ENCODE measurements around the gene CCT8. TPM values are rescaled to one million over a fixed set of nuclear protein-coding genes. Genes with fewer than 3 reads are reported as not detected.

The CCT8 gene
- 180 to 208 TPM (median 190 TPM) in 5 replicates for total RNA-seq (2022; extraction: Qiagen RNA extraction; ENCODE audit: low read depth)

DNA sequence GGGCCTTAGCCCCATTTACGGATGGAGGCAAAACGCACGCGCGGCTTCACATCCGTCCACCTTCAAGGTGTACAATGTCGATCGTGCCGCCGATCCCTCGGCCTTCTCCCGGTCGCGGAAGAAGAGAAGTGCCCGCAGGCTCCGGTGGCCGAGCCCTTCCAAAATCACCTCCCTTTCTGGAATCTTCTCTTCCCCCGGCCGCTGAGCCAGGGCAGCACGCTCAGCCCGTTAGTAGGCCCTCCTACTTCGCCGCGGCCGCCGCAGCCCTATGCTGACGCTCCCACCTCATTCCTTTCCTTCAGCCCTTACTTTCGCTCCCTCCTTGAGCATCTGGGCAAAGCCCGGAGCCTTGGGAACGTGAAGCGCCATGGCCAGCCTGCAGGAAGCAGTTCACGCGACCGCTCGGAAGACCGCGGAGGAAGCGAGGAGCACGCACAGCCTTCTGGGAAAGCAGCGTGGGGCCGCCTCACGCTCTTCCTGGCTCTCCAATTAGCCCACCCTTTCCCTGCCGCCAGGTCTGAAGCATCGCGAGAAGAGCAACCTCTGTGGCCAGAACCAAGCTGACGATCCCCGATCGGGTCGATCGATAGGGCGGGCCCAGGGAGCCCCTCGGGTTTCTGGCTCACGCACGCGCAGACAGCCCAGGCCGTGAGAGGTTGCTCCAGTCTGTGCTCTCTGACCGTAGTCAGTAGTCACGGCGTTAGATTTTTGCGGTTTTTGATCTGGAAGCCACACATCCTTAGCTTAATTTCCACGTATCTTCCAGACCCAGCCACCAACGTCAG lies at the start of gene CCT8:
Gene CCT8, minus strand, starts transcription at position 427 of the 785 bp plus-strand sequence. Its CDS starts 58 bp downstream, at position 369.

DNA sequence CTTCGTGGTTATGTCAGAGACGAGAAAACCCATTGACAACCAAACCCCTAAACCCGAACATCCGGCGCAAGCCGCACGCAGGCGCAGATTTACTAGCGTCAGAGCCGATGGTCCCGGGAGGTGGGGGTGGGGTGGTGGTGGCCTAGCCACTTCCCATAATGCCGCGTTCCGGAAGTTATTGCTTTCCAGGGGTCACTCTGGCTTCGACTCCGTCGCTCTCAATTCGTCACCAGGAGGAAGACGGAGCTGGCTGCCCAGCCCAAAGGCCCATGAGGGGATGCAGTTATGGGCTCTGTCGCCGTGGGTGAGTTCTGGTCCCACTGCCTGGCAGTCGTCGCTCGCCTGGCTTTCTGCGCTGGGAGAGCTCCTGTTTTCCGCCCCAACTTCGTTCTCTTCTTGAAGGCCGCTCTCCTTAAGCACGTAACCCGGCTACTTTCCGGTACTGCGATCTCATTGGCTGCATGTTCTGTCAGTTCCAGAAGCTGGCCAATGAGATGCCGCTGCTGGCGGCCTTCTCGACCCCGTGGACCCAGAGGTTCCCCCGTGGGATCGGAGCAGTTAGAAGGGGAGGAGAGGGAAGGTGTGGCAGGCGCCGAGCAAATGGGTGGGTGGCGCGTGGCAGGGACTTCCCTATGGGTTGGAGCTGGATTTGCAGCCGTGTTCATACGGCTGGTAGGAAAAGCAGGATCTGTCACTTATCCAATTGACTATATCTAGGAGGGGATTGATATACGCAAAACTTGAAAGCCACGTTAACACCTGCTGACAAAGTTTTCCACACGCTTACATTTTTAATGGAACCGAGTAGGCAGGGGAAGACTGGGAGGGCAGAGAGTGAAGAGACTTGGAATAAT lies 48.7 kb downstream of the CCT8 start, which contains the start of gene USP16:
Gene USP16, plus strand, starts transcription at position 195 of the 854 bp plus-strand sequence. CDS start 3,246 bp downstream, outside the sequence.

Other genes starting within 250 kb of the CCT8 start
- 5.1 to 7.6 TPM (median 7.0 TPM) in 5 replicates for gene LTN1, start 80.8 kb downstream of the CCT8 start, total RNA-seq (2022; extraction: Qiagen RNA extraction; ENCODE audit: low read depth)
- gene RWDD2B, start 54.3 kb downstream of the CCT8 start, total RNA-seq (2022; extraction: Qiagen RNA extraction; ENCODE audit: low read depth) = 9.2 to 11.3 TPM (median 10.3 TPM) in 5 replicates
- 21.9 to 31.5 TPM (median 24.0 TPM) in 5 replicates for gene USP16, start 49.0 kb downstream of the CCT8 start, total RNA-seq (2022; extraction: Qiagen RNA extraction; ENCODE audit: low read depth)
- gene MAP3K7CL, start 57.0 kb upstream of the CCT8 start, total RNA-seq (2022; extraction: Qiagen RNA extraction; ENCODE audit: low read depth) = 0.92 to 2.0 TPM (median 1.8 TPM) in 5 replicates
- gene BACH1, start 225.3 kb upstream of the CCT8 start, total RNA-seq (2022; extraction: Qiagen RNA extraction; ENCODE audit: low read depth) = 5.8 to 9.3 TPM (median 8.3 TPM) in 5 replicates

Data from A549 treated with CpdA at 1 μM for 4 hours (cell line).